ENCODE measurements around the gene CGB8.
"Not testable (repeated sequence)": the region's sequence is repeated elsewhere in the genome, so short reads cannot be mapped to it uniquely, and the experiment has no call there.

The CGB8 gene

GRCh38 chr19:49043548-49043947, 5.4 kb downstream of the CGB8 start, which contains the start of gene CGB5:
Gene CGB5, plus strand, starts transcription at chr19:49043848. Its CDS starts 362 bp downstream, at chr19:49044210.
- H3K27ac Mint-ChIP-seq; H3K4me3 Mint-ChIP-seq; H3K4me1 Mint-ChIP-seq; H3K36me3 Mint-ChIP-seq (ENCODE audit: low read depth); H3K9me3 Mint-ChIP-seq; H3K27me3 Mint-ChIP-seq (ENCODE audit: low read depth): not testable (repeated sequence)

- not testable (repeated sequence) for H3K36me3 Mint-ChIP-seq (ENCODE audit: low read depth); H3K27me3 Mint-ChIP-seq (ENCODE audit: low read depth); H3K4me1 Mint-ChIP-seq; H3K27ac Mint-ChIP-seq; H3K4me3 Mint-ChIP-seq; H3K9me3 Mint-ChIP-seq
These were observed 6.2 kb downstream of the CGB8 start for GRCh38 chr19:49042666-49043065.

- H3K27me3 Mint-ChIP-seq (ENCODE audit: low read depth) = peaks cover 4% of the 10 kb centered on the region
- no peaks in the 10 kb centered on the region for H3K9me3 Mint-ChIP-seq
- no peak for TF ChIP-seq CTCF (IDR thresholded peaks at IDR 0.05; ENCODE audit: unreplicated experiment in 3 of 3)
These were observed 6.7 kb downstream of the CGB8 start for GRCh38 chr19:49042177-49042576.

GRCh38 chr19:49039736-49040135, 9.2 kb downstream of the CGB8 start:
- not testable (repeated sequence) for H3K36me3 Mint-ChIP-seq (ENCODE audit: low read depth); H3K4me1 Mint-ChIP-seq; H3K9me3 Mint-ChIP-seq; H3K4me3 Mint-ChIP-seq; H3K27me3 Mint-ChIP-seq (ENCODE audit: low read depth); H3K27ac Mint-ChIP-seq

More at GRCh38 chr19:49042177-49042576, 6.7 kb downstream of the CGB8 start:
- Mint-ChIP-seq H3K4me1 (no peaks in the 10 kb centered on the region), H3K27ac (no peak overlapping the region), H3K4me3 (no peak overlapping the region), H3K36me3 (ENCODE audit: low read depth) (no peaks in the 10 kb centered on the region)

- H3K9me3 Mint-ChIP-seq; H3K4me1 Mint-ChIP-seq; H3K27ac Mint-ChIP-seq; H3K4me3 Mint-ChIP-seq; H3K36me3 Mint-ChIP-seq (ENCODE audit: low read depth): not testable (repeated sequence)
- peaks cover 13% of the 10 kb centered on the region for H3K27me3 Mint-ChIP-seq (ENCODE audit: low read depth)
These were observed 10.2 kb downstream of the CGB8 start for GRCh38 chr19:49038557-49039276.

- H3K36me3 Mint-ChIP-seq (ENCODE audit: low read depth); H3K27ac Mint-ChIP-seq; H3K9me3 Mint-ChIP-seq; H3K4me1 Mint-ChIP-seq; H3K4me3 Mint-ChIP-seq: not testable (repeated sequence)
- H3K27me3 Mint-ChIP-seq (ENCODE audit: low read depth) = peaks cover 12% of the 10 kb centered on the region
These were observed 10.8 kb downstream of the CGB8 start for GRCh38 chr19:49038111-49038510.

GRCh38 chr19:49036815-49037214, 12.1 kb downstream of the CGB8 start, which contains the start of gene CGB1:
Gene CGB1, minus strand, starts transcription at chr19:49036895. Its CDS starts 184 bp downstream, at chr19:49036711.
- H3K4me3 Mint-ChIP-seq; H3K27ac Mint-ChIP-seq; H3K36me3 Mint-ChIP-seq (ENCODE audit: low read depth); H3K9me3 Mint-ChIP-seq; H3K4me1 Mint-ChIP-seq: not testable (repeated sequence)
- peaks cover 11% of the 10 kb centered on the region for H3K27me3 Mint-ChIP-seq (ENCODE audit: low read depth)

- H3K36me3 Mint-ChIP-seq (ENCODE audit: low read depth); H3K9me3 Mint-ChIP-seq; H3K27ac Mint-ChIP-seq; H3K4me3 Mint-ChIP-seq; H3K4me1 Mint-ChIP-seq: not testable (repeated sequence)
- peak in 1 of 3 experiments; percentile 13 for TF ChIP-seq CTCF (IDR thresholded peaks at IDR 0.05; ENCODE audit: unreplicated experiment in 3 of 3)
- peaks cover 17% of the 10 kb centered on the region for H3K27me3 Mint-ChIP-seq (ENCODE audit: low read depth)
These were observed 17.1 kb downstream of the CGB8 start, which contains the start of gene CGB2 for GRCh38 chr19:49031642-49032301. Gene CGB2, plus strand, starts transcription at chr19:49031890. Its CDS starts 206 bp downstream, at chr19:49032096.

GRCh38 chr19:49030323-49030722, 18.6 kb downstream of the CGB8 start:
- not testable (repeated sequence) for H3K9me3 Mint-ChIP-seq; H3K36me3 Mint-ChIP-seq (ENCODE audit: low read depth); H3K4me3 Mint-ChIP-seq; H3K4me1 Mint-ChIP-seq; H3K27ac Mint-ChIP-seq
- peaks cover 15% of the 10 kb centered on the region for H3K27me3 Mint-ChIP-seq (ENCODE audit: low read depth)

- H3K4me3 Mint-ChIP-seq; H3K9me3 Mint-ChIP-seq; H3K4me1 Mint-ChIP-seq; H3K36me3 Mint-ChIP-seq (ENCODE audit: low read depth); H3K27ac Mint-ChIP-seq: not testable (repeated sequence)
- H3K27me3 Mint-ChIP-seq (ENCODE audit: low read depth) = peaks cover 13% of the 10 kb centered on the region
These were observed 19.2 kb downstream of the CGB8 start for GRCh38 chr19:49029749-49030148.

- not testable (repeated sequence) for H3K4me3 Mint-ChIP-seq; H3K4me1 Mint-ChIP-seq; H3K9me3 Mint-ChIP-seq; H3K27me3 Mint-ChIP-seq (ENCODE audit: low read depth); H3K27ac Mint-ChIP-seq; H3K36me3 Mint-ChIP-seq (ENCODE audit: low read depth)
These were observed 20.2 kb downstream of the CGB8 start for GRCh38 chr19:49028686-49029085.

GRCh38 chr19:49025599-49025998, 23.3 kb downstream of the CGB8 start:
- not testable (repeated sequence) for H3K27ac Mint-ChIP-seq; H3K9me3 Mint-ChIP-seq; H3K36me3 Mint-ChIP-seq (ENCODE audit: low read depth); H3K4me1 Mint-ChIP-seq; H3K4me3 Mint-ChIP-seq
- peaks cover 14% of the 10 kb centered on the region for H3K27me3 Mint-ChIP-seq (ENCODE audit: low read depth)

- peaks cover 19% of the 10 kb centered on the region for H3K27me3 Mint-ChIP-seq (ENCODE audit: low read depth)
- H3K36me3 Mint-ChIP-seq (ENCODE audit: low read depth); H3K4me3 Mint-ChIP-seq; H3K27ac Mint-ChIP-seq; H3K9me3 Mint-ChIP-seq; H3K4me1 Mint-ChIP-seq: not testable (repeated sequence)
These were observed 23.8 kb downstream of the CGB8 start for GRCh38 chr19:49025088-49025487.
